HCT116 (cell line): ENCODE measurements around the gene CASZ1. TPM values are rescaled to one million over a fixed set of nuclear protein-coding genes. Genes with fewer than 3 reads are reported as not detected.

Source experiments
- ATAC-seq: fragments of 200-7000 bp; cut with Tn5 transposase; 2 replicates; pipeline ENCODE4 v1.9.1; 2020; ENCODE audit warnings: mild to moderate bottlenecking, moderate library complexity
- BruUV-seq: library from RNA; stranded (reverse); fragments of 400-500 nt; replicated peaks from 2 replicates; lab custom pipeline; 2021; lab: Mats Ljungman, UMichigan
- CTCF ChIA-PET: fragments of 300-600 bp; sonication (Branson Sonifier 250); formaldehyde crosslinking; loops from one replicate; lab custom pipeline; 2021; ENCODE audit warnings: antibody characterized with exemption; lab: Charles Lee
- POLR2A ChIA-PET: fragments of 300-600, 350-600 bp; sonication (Branson Sonifier 250); formaldehyde crosslinking; loops from one replicate; lab custom pipeline; 2021; ENCODE audit warnings: antibody characterized with exemption; lab: Charles Lee
- RAD21 ChIA-PET, 2 experiments: fragments of 300-600 bp; sonication (Branson Sonifier 250); formaldehyde crosslinking; loops; one replicate each; lab custom pipeline; 2023; ENCODE audit warnings: low total read pairs in 2 of 2; ENCODE audit not compliant: uncharacterized antibody in 2 of 2, unreplicated experiment in 2 of 2, low non-redundant PET in 1 of 2; lab: Charles Lee
- DNase-seq: peaks from one replicate; pipeline ENCODE4 v3.0.0-alpha.2; 2010; ENCODE audit warnings: low read depth, low spot score
- H2AFZ ChIP-seq: fragments of 200-600 bp; shearing (Covaris generic), sonication (generic); 2 replicates; pipeline ENCODE4 v1.6.1; 2017; ENCODE audit warnings: low read depth, mixed run types, mixed read lengths, antibody characterized with exemption, low read length; ENCODE audit not compliant: poor library complexity, severe bottlenecking
- H3K27ac ChIP-seq: 2 replicates; pipeline ENCODE4 v1.5.1; 2012; ENCODE audit warnings: low read depth, low read length
- H3K27me3 ChIP-seq: fragments of 200-600 bp; sonication (generic); 2 replicates; pipeline ENCODE4 v1.6.1; 2016; ENCODE audit warnings: mixed run types, low read length, mixed read lengths; ENCODE audit not compliant: insufficient read depth
- H3K36me3 ChIP-seq, 2 experiments: fragments of 200-500 bp in 1 of 2; fragments of 200-600 bp in 1 of 2; sonication (Bioruptor generic) in 1 of 2; sonication (generic) in 1 of 2; 2 replicates each; pipeline versions ENCODE4 v1.5.1 to v1.6.1; 2014 to 2016; ENCODE audit warnings: low read length in 2 of 2, inconsistent platforms in 1 of 2, mixed read lengths in 1 of 2, mixed run types in 1 of 2; ENCODE audit not compliant: insufficient read depth in 2 of 2, control insufficient read depth in 1 of 2
- H3K4me1 ChIP-seq, 2 experiments: fragments of 200-600 bp in 1 of 2; sonication (generic) in 1 of 2; 2 replicates each; pipeline versions ENCODE4 v1.5.1 to v1.6.1; 2012 to 2017; ENCODE audit warnings: low read length in 2 of 2, inconsistent platforms in 1 of 2, mild to moderate bottlenecking in 1 of 2, mixed read lengths in 1 of 2, mixed run types in 1 of 2, moderate library complexity in 1 of 2; ENCODE audit not compliant: insufficient read depth in 2 of 2, control insufficient read depth in 1 of 2
- H3K4me2 ChIP-seq: fragments of 200-600 bp; sonication (generic); 2 replicates; pipeline ENCODE4 v1.6.1; 2017; ENCODE audit warnings: mixed run types, low read length, mixed read lengths
- H3K4me3 ChIP-seq, 2 experiments: fragments of 200-600 bp in 1 of 2; sonication (generic) in 1 of 2; replicated peaks in 1 of 2; 2 replicates each; pipeline ENCODE4 v1.5.1; 2011 to 2016; ENCODE audit warnings: low read length in 2 of 2, control low read depth in 1 of 2, low read depth in 1 of 2, mild to moderate bottlenecking in 1 of 2, mixed read lengths in 1 of 2, mixed run types in 1 of 2
- H3K79me2 ChIP-seq: fragments of 200-600 bp; sonication (generic); 2 replicates; pipeline ENCODE4 v1.6.1; 2017; ENCODE audit warnings: mild to moderate bottlenecking, mixed run types, low read length, moderate library complexity, mixed read lengths; ENCODE audit not compliant: insufficient read depth
- H3K9ac ChIP-seq: fragments of 200-600 bp; sonication (generic); 2 replicates; pipeline ENCODE4 v1.6.1; 2016; ENCODE audit warnings: low read length, mixed read lengths
- H3K9me2 ChIP-seq: fragments of 200-600 bp; sonication (generic), shearing (Covaris generic); 2 replicates; pipeline ENCODE4 v1.6.1; 2017; ENCODE audit warnings: mixed run types, mild to moderate bottlenecking, moderate library complexity; ENCODE audit not compliant: insufficient read depth
- H3K9me3 ChIP-seq, 2 experiments: fragments of 200-500 bp in 1 of 2; fragments of 200-600 bp in 1 of 2; sonication (Bioruptor generic) in 1 of 2; sonication (generic) in 1 of 2; 2 replicates each; pipeline ENCODE4 v1.6.1; 2014 to 2017; ENCODE audit warnings: low read length in 2 of 2, mixed read lengths in 2 of 2, inconsistent platforms in 1 of 2, low read depth in 1 of 2, mild to moderate bottlenecking in 1 of 2, mixed run types in 1 of 2, moderate library complexity in 1 of 2; ENCODE audit not compliant: control insufficient read depth in 1 of 2, insufficient read depth in 1 of 2
- H4K20me1 ChIP-seq: fragments of 200-600 bp; sonication (generic), shearing (Covaris generic); 2 replicates; pipeline ENCODE4 v1.6.1; 2017; ENCODE audit warnings: mixed run types, mild to moderate bottlenecking, moderate library complexity; ENCODE audit not compliant: insufficient read depth
- CBX3 ChIP-seq: IDR thresholded peaks from 2 replicates; pipeline ENCODE4 v1.6.1; 2012; ENCODE audit warnings: low read depth
- ELF1 ChIP-seq: IDR thresholded peaks from 2 replicates; pipeline ENCODE4 v1.6.1; 2012; ENCODE audit warnings: low read depth, borderline replicate concordance
- EZH2 ChIP-seq: fragments of 200-600 bp; sonication (generic); IDR thresholded peaks from 2 replicates; pipeline ENCODE4 v1.6.1; 2017; ENCODE audit warnings: antibody characterized with exemption, mixed run types
- ZBTB33 ChIP-seq: IDR thresholded peaks from 2 replicates; pipeline ENCODE4 v1.6.1; 2011; ENCODE audit warnings: mild to moderate bottlenecking, low read length, moderate library complexity; ENCODE audit not compliant: insufficient replicate concordance; ENCODE audit errors: extremely low read depth
- ZNF274 ChIP-seq: fragments of 200-500 bp; sonication (Bioruptor generic); IDR thresholded peaks from 2 replicates; pipeline ENCODE4 v1.6.1; 2014; ENCODE audit warnings: mild to moderate bottlenecking, low read depth, low read length, inconsistent platforms
- intact Hi-C: fragments of 100-400 bp; cut with micrococcal nuclease; formaldehyde crosslinking; loops from 2 replicates; pipeline ENCODE4 v1.10.0; 2022
- total RNA-seq: library from RNA; stranded (reverse); gene quantifications from one replicate; pipeline ENCODE4 v1.2.1, GENCODE V29; 2021; ENCODE audit not compliant: unreplicated experiment

CASZ1 gene
- total RNA-seq, 1 experiment from 2014 or later, result 7.7 TPM

GRCh38 chr1:10667861-10668761 lies 128.3 kb downstream of the CASZ1 start:
- ATAC-seq, result no peak
- Histone ChIP-seq H3K4me3 (no peak overlapping the region), H4K20me1 (no peaks in the 10 kb centered on the region), H3K9ac (no peak overlapping the region), H3K79me2 (no peaks in the 10 kb centered on the region), H3K36me3 (no peaks in the 10 kb centered on the region), H3K27me3 (no peaks in the 10 kb centered on the region), H3K4me1 (no peaks in the 10 kb centered on the region), H2AFZ (no peak overlapping the region), H3K9me3 (no peaks in the 10 kb centered on the region), H3K4me2 (no peak overlapping the region)
- no TSS peak for BruUV-seq
- CTCF ChIA-PET, result no interaction called here
- RAD21 ChIA-PET, result no interaction called here
- intact Hi-C loops, result no loop called here
- TF ChIP-seq CBX3 (no peak), ZNF274 (no peak), ZBTB33 (no peak), EZH2 (no peak), ELF1 (no peak)
- TF ChIP-seq, all 23 proteins: peak for 0
- Histone ChIP-seq H3K27ac (no peak overlapping the region), H3K9me2 (no peaks in the 10 kb centered on the region)
- DNase-seq, result no peak
- POLR2A ChIA-PET, result no interaction called here
